ENCODE results near the gene R3HCC1L. TPM values are rescaled to one million over a fixed set of nuclear protein-coding genes. Genes with fewer than 3 reads are reported as not detected.

The R3HCC1L gene
- polyA plus RNA-seq, 2 of the 4 experiments (the other 2 are of a cell fraction), result 11.0 to 15.2 TPM

- no peak for TF ChIP-seq NPAS2 (CRISPR knock-in tag; IDR thresholded peaks at IDR 0.05; ENCODE audit: borderline replicate concordance)
- no peak for TF ChIP-seq NR3C1 (IDR thresholded peaks at IDR 0.05)
- no peak for TF ChIP-seq PBX3 (IDR thresholded peaks at IDR 0.05)
- no peak for TF ChIP-seq ESRRA (IDR thresholded peaks at IDR 0.05; ENCODE audit: borderline replicate concordance, low read length)
Observed at GRCh38 chr10:98264378-98265065, 130.1 kb downstream of the R3HCC1L start (continued).

- DNase-seq (ENCODE audit: low read depth in 1 of 2, low spot score in 1 of 2) (no peak), ATAC-seq (no peak), FAIRE-seq (no peak)
- no peak overlapping the region for H3K4me3 ChIP-seq
- 85% methylated on average over 17 of the region's 17 CpGs for whole genome bisulfite sequencing (ENCODE audit: missing lambda C conversion rate)
- H3K27ac ChIP-seq, result peak overlapping the region in 1 of 2 experiments; percentile 25; a peak in 1 of 6 replicates
- ChIA-PET CTCF (interaction anchor here (1.2 to 1.8 kb wide), 6 partner anchors 8 to 94 kb away, joined by 3 to 6 read pairs (median 4); no protein-coding TSS in a partner anchor), POLR2A (no interaction called here)
- no peak for TF ChIP-seq JUNB (IDR thresholded peaks at IDR 0.05)
- TF ChIP-seq PHF8 (IDR thresholded peaks at IDR 0.05; ENCODE audit: borderline replicate concordance, low read depth), result no peak
- no peak for TF ChIP-seq GATA3 (IDR thresholded peaks at IDR 0.05; ENCODE audit: borderline replicate concordance)
- no peak for TF ChIP-seq HES2 (IDR thresholded peaks at IDR 0.05)
- no peak for TF ChIP-seq NFE2L2 (conservative IDR thresholded peaks at IDR 0.05; ENCODE audit: low read length)
- no peak for TF ChIP-seq CHD2 (IDR thresholded peaks at IDR 0.05; ENCODE audit: low read length, partially characterized antibody)
- no peak for TF ChIP-seq CEBPB (IDR thresholded peaks at IDR 0.05)
- TF ChIP-seq FOSB (CRISPR knock-in tag; IDR thresholded peaks at IDR 0.05), result no peak
- no peak for TF ChIP-seq MAFK (IDR thresholded peaks at IDR 0.05; ENCODE audit: partially characterized antibody)
- TF ChIP-seq ATOH8 (CRISPR knock-in tag; IDR thresholded peaks at IDR 0.05; ENCODE audit: low read depth), result no peak
- no peak for TF ChIP-seq ELK1 (IDR thresholded peaks at IDR 0.05; ENCODE audit: low read depth, low read length)
- TF ChIP-seq SREBF2 (IDR thresholded peaks at IDR 0.05), result no peak
- no peak overlapping the region for H3K4me2 ChIP-seq
- peaks cover 29% of the 10 kb centered on the region for H3K4me1 ChIP-seq
- no peaks in the 10 kb centered on the region for H3K9me3 ChIP-seq
Observed at GRCh38 chr10:98265403-98266378, 131.2 kb downstream of the R3HCC1L start.

GRCh38 chr10:98266647-98267046 is 132.2 kb downstream of the R3HCC1L start:
- no peaks in the 10 kb centered on the region for H3K9me3 ChIP-seq
- ATAC-seq (no peak), DNase-seq (ENCODE audit: low read depth in 1 of 2, low spot score in 1 of 2) (no peak), FAIRE-seq (no peak)
- POLR2A ChIA-PET, result no interaction called here
- CTCF ChIA-PET, result interaction anchor here (1.2 to 1.8 kb wide), 4 partner anchors 9 to 43 kb away, joined by 3 to 6 read pairs (median 5); no protein-coding TSS in a partner anchor
- peaks cover 29% of the 10 kb centered on the region for H3K4me1 ChIP-seq
- H3K27ac ChIP-seq, result no peak overlapping the region
- TF ChIP-seq JUNB (IDR thresholded peaks at IDR 0.05) (no peak), ELK1 (IDR thresholded peaks at IDR 0.05; ENCODE audit: low read depth, low read length) (no peak), RARB (CRISPR knock-in tag; IDR thresholded peaks at IDR 0.05) (no peak), TFCP2L1 (CRISPR knock-in tag; IDR thresholded peaks at IDR 0.05) (no peak), ZC3H11A (IDR thresholded peaks at IDR 0.05) (no peak)
- 95% methylated on average over 5 of the region's 5 CpGs for WGBS (ENCODE audit: missing lambda C conversion rate)
- H3K4me3 ChIP-seq, result no peak overlapping the region
- H3K4me2 ChIP-seq, result no peak overlapping the region
